GM19438 (cell line): ENCODE measurements around the gene KCNC4.

ENCODE experiments used
- ATAC-seq: cut with Tn5 transposase; IDR thresholded peaks from one replicate; pipeline ENCODE4 v1.9.1; 2021; ENCODE audit warnings: low read depth; ENCODE audit not compliant: unreplicated experiment

KCNC4 gene

DNA sequence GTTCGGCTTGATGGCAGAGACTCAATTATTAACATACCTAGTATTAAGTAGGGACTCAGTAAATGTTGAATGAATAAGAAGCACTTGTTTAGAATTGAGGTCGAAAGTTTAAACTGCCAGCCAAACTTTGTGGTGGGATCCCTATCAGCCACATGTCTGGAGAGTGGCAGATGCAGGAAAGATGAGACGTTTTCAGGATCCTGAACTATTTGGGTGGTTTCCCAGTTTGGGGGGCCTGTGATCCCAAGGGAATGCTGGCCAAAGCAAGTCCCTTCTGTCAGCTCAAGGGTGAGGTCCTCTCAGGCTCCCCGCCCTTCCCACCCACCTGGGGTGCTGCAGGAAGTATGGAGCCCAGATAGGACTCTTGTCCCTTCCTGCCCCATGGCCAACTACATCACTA, 38.6 kb downstream of the KCNC4 start:
- ATAC-seq, result no peak

DNA sequence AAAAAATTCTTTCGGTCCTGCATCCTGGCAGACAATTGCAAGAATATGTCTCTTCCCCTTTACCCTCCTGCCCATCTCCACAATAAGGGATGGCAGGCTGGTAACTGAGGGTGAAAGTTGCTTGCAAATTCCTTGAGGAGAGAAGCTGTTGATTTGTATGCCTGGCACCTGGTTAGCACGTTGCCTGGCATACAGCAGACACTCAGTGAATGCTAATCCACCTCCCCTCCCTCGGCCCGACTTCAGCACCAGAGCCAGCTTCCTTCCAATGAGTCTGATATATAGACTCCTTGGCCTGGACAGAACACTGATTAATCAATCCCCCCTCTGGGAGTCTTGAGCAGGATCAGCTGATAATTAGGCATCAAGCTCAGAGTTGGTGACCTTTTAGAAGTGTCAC, 39.1 kb downstream of the KCNC4 start:
- no peak for ATAC-seq

- no peak for ATAC-seq
These were observed 39.9 kb downstream of the KCNC4 start for GRCh38 chr1:110250008-110250407.

DNA sequence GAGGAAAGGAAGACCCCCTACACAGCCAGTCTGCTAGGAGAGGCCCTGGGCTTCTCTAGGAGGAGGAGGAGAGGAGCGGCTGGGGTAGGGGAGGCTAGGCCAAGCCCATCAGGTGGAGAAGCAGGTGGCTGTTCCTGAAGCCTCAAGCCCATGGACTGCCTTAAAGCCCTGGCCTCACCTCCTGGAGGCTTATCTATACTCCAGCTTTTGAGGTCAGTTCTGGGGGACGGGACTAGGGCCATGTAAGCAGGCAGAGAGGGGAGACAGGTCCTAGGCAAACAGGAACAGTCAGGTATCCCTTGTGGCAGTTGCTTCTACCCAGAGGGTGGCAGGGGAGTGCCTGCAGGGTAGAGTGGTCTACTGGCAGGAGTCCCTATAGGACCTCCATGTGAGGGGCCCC, 40.6 kb downstream of the KCNC4 start:
- no peak for ATAC-seq

- ATAC-seq, result no peak
These were observed 43.1 kb downstream of the KCNC4 start for GRCh38 chr1:110253213-110253612.

DNA sequence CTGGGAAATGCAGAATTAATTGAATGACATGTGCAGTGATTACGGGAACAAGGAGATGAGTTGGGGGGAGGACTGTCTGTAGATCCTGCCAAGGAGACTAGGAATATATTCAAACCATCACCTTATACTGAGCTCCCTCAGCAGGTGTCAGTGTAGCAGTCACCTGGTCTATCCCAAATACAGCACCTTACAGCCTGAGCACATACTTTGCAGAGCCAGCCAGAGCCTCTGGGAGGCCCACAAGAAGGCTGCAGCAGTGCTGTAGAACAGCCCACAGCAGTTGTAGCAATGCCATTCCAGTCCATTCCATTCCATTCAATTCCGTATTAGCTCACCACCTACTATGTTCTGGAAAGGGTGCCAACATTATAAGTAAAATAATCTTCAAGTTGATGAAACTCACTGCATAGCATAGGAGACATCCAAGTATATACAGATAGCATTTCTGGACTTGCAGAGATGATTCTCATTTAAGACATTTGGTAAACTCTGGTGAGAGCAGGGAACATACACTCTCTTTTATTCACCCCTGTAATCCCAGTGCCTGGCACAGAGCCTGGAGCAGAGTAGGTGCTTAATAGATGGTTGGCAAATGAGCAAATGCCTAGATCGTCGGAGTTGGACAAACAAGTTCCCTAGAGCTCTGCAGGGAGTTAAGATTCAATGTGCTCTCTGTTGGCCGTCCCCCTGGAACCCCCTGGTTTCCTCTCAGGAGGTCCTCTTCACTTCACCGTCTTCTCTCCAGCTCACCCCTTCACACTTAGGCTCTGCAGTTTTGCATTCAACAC, 44.7 kb downstream of the KCNC4 start:
- ATAC-seq, result no peak

DNA sequence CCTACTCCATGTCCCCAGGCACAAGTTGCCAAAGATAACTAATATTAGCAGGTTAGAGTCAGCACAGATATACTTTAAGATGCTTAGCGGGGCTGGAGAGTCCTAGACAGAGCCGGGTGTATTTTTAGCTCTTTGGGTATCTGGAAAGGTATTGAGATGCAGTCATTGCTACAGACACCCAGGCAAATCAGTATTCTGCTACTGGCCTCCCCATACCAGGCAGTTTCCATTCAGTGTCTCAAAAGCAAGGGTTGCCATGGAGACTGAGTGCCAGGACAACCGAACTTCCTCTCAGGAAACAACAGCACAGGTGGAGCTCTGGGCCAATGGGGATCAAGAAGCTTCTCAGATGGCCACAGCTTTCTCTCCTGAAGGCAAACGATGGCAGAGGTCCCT, 45.3 kb downstream of the KCNC4 start:
- ATAC-seq, result no peak

GRCh38 chr1:110258734-110259133, 48.6 kb downstream of the KCNC4 start:
- no peak for ATAC-seq

- no peak for ATAC-seq
These were observed 49.7 kb downstream of the KCNC4 start for GRCh38 chr1:110259770-110260169.
